ENCODE measurements around the gene RAP1GDS1.
A peak's percentile ranks its signal among the peaks of the same experiment; 100 is the strongest.
"Not testable (repeated sequence)": the region's sequence is repeated elsewhere in the genome, so short reads cannot be mapped to it uniquely, and the experiment has no call there.

RAP1GDS1 gene

GRCh38 chr4:98358630-98359248 is 97.6 kb downstream of the RAP1GDS1 start:
- peaks cover 8% of the 10 kb centered on the region for H3K4me1 Mint-ChIP-seq
- peaks cover 6% of the 10 kb centered on the region for H3K36me3 Mint-ChIP-seq
- DNase-seq (ENCODE audit: low spot score in 2 of 2) (no peak), ATAC-seq (no peak)
- no peak overlapping the region for H3K27ac Mint-ChIP-seq
- H3K4me3 Mint-ChIP-seq: no peak overlapping the region
- H3K9me3 Mint-ChIP-seq: no peaks in the 10 kb centered on the region

- Mint-ChIP-seq H3K9me3 (no peaks in the 10 kb centered on the region), H3K36me3 (peaks cover 6% of the 10 kb centered on the region), H3K27ac (no peak overlapping the region), H3K4me1 (peaks cover 8% of the 10 kb centered on the region), H3K4me3 (no peak overlapping the region)
- ATAC-seq (no peak), DNase-seq (ENCODE audit: low spot score in 2 of 2) (no peak)
Observed at GRCh38 chr4:98359646-98360045, 98.5 kb downstream of the RAP1GDS1 start.

GRCh38 chr4:98363431-98363830 is 102.2 kb downstream of the RAP1GDS1 start:
- Mint-ChIP-seq H3K4me3 (no peak overlapping the region), H3K36me3 (peaks cover 6% of the 10 kb centered on the region), H3K27ac (no peak overlapping the region), H3K9me3 (peaks cover 13% of the 10 kb centered on the region), H3K4me1 (peaks cover 8% of the 10 kb centered on the region)
- DNase-seq (ENCODE audit: low spot score in 2 of 2): no peak
- ATAC-seq: no peak

DNA sequence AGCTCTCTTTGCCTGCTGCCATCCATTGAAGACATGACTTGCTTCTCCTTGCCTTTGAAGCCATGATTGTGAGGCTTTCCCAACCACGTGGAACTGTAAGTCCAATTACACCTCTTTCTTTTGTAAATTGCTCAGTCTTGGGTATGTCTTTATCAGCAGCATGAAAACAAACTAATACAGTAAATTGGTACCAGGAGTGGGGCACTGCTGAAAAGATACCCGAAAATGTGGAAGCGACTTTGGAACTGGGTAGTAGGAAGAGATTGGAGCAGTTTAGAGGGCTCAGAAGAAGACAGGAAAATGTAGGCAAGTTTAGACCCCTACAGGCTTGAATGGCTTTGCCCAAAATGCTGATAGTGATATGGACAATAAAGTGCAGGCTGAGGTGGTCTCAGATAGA is 105.1 kb downstream of the RAP1GDS1 start:
- not testable (repeated sequence) for DNase-seq (ENCODE audit: low spot score in 2 of 2); H3K4me3 Mint-ChIP-seq; H3K4me1 Mint-ChIP-seq; H3K27ac Mint-ChIP-seq; ATAC-seq
- Mint-ChIP-seq H3K9me3 (peaks cover 13% of the 10 kb centered on the region), H3K36me3 (peaks cover 13% of the 10 kb centered on the region)

- DNase-seq (ENCODE audit: low spot score in 2 of 2); H3K4me1 Mint-ChIP-seq; H3K27ac Mint-ChIP-seq; ATAC-seq; H3K4me3 Mint-ChIP-seq: not testable (repeated sequence)
- Mint-ChIP-seq H3K9me3 (peaks cover 13% of the 10 kb centered on the region), H3K36me3 (peaks cover 13% of the 10 kb centered on the region)
Observed at GRCh38 chr4:98368000-98368399, 106.8 kb downstream of the RAP1GDS1 start.

DNA sequence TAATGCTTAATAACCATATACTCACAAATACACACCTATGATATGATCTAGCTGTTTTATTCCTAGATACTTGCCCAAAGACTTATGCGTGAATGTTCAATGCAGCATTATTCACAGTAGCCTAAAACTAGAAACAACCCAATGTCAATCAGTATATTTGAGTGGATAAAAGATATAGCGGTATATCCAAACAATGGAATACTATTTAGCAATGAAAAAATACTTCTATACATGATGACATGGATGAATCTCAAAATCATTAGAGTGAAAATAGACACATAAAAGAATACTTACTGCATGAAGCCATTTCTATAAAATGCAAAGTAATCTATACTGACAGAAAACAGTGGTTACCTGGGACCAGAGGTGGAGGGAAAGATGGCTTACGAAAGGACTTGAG is 108.1 kb downstream of the RAP1GDS1 start:
- Mint-ChIP-seq H3K4me1 (no peaks in the 10 kb centered on the region), H3K9me3 (peaks cover 13% of the 10 kb centered on the region), H3K27ac (no peak overlapping the region), H3K4me3 (no peak overlapping the region), H3K36me3 (peaks cover 19% of the 10 kb centered on the region)
- DNase-seq (ENCODE audit: low spot score in 2 of 2): no peak
- ATAC-seq: no peak

DNA sequence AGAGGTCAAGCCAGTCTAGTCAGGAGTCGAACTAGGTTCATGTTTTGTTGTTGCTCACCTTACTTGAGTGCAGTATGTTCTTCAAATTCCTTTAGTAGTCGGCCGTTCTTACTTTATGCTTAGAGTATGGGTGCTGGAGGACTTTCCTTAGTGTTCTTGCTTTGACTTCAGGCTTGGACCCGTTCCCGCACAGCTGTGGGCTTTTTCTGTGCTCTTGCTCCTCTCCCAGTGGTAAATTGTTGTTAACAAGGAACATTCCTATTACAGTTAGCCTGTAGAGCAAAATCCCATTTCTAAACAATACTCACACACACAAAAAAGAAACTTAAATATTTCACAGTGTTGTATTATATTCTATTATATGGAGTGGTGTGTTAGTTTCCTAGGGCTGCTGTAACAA is 113.5 kb downstream of the RAP1GDS1 start:
- Mint-ChIP-seq H3K4me3 (no peak overlapping the region), H3K36me3 (peaks cover 41% of the 10 kb centered on the region), H3K27ac (no peak overlapping the region), H3K9me3 (no peaks in the 10 kb centered on the region), H3K4me1 (no peaks in the 10 kb centered on the region)
- ATAC-seq (no peak), DNase-seq (ENCODE audit: low spot score in 2 of 2) (no peak)

DNA sequence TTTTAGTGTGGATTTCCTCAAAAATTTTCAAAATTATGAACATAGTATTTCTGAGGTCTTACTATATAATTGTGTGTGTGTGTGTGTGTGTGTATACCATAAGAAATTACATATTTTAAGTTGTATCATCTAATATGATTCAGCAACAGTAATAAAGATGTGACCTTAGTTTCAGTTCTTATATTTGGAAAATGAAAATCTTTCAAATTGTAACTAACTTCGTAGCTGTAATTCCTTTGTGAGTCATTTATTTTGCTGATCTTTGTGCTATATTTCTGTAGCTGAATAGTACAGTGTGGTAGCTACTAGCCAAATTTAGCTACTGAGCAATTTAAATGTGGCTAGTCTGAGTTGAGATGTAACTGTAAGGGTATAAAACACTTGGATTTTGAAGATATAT is 116.4 kb downstream of the RAP1GDS1 start:
- H3K9me3 Mint-ChIP-seq: no peaks in the 10 kb centered on the region
- ATAC-seq (peak; percentile 75), DNase-seq (ENCODE audit: low spot score in 2 of 2) (no peak)
- H3K27ac Mint-ChIP-seq: no peak overlapping the region
- H3K4me1 Mint-ChIP-seq: no peaks in the 10 kb centered on the region
- H3K4me3 Mint-ChIP-seq: no peak overlapping the region
- peaks cover 30% of the 10 kb centered on the region for H3K36me3 Mint-ChIP-seq

- Mint-ChIP-seq H3K4me1 (no peaks in the 10 kb centered on the region), H3K4me3 (no peak overlapping the region), H3K36me3 (peaks cover 12% of the 10 kb centered on the region), H3K27ac (no peak overlapping the region), H3K9me3 (no peaks in the 10 kb centered on the region)
- DNase-seq (ENCODE audit: low spot score in 2 of 2): no peak
- ATAC-seq: no peak
Observed at GRCh38 chr4:98381306-98381705, 120.1 kb downstream of the RAP1GDS1 start.

GRCh38 chr4:98383431-98384106 is 122.4 kb downstream of the RAP1GDS1 start:
- DNase-seq (ENCODE audit: low spot score in 2 of 2): no peak
- Mint-ChIP-seq H3K36me3 (peaks cover 6% of the 10 kb centered on the region), H3K27ac (no peak overlapping the region), H3K9me3 (no peaks in the 10 kb centered on the region), H3K4me1 (no peaks in the 10 kb centered on the region), H3K4me3 (no peak overlapping the region)
- ATAC-seq: no peak

DNA sequence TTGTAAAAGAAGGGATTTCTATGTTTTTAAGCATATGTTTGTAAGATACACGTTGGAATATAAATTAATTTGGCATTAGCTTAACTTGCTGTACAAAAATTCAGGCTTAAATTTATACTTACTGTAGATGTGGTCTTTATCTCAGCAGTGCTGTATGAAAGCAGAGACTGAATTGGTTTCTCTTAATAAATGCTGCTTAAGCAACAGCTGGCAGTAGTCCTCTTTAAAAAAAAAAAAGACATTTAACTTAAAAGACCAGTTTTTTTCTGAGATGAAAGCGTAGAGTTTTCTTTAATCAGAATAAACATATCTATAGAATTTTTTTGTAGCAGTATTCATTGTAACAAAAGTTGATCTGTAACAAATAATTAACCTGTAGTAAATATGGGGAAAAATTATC is 124.6 kb downstream of the RAP1GDS1 start:
- Mint-ChIP-seq H3K27ac (no peak overlapping the region), H3K9me3 (no peaks in the 10 kb centered on the region), H3K4me3 (no peak overlapping the region), H3K4me1 (no peaks in the 10 kb centered on the region), H3K36me3 (no peaks in the 10 kb centered on the region)
- DNase-seq (ENCODE audit: low spot score in 2 of 2) (no peak), ATAC-seq (no peak)

DNA sequence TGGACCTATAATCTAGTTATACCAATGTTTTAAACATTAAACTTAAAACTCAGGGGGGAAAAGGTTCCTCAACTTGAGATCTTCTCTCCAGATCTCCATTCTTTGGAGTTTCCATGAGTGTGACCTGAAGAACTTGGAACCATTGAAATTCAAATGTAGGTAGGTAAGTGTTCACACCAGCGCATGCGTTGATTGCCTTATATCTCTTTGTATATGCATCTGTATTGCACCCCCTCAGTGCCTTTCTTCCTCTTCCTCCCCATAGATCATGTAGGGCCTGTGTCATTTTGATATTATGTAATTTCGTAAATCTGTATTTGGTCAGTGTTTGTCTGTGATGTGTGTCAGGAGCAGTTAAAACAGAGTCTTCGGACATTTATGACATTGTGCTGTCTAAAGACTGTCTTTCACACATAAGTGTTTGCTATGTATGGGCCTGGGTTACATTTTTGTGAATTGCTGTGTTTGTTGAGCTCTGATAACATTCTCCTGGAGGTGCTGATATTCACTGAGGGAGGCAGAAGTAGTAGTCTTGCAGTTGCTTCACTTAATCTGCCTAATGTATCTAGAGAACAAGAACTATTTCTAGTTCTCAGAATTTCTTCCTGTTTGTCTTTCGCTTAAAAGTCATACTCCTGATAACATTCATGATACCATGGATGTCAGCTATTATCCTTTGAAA is 126.3 kb downstream of the RAP1GDS1 start:
- H3K36me3 Mint-ChIP-seq: no peaks in the 10 kb centered on the region
- H3K27ac Mint-ChIP-seq: no peak overlapping the region
- H3K4me1 Mint-ChIP-seq: no peaks in the 10 kb centered on the region
- ATAC-seq (no peak), DNase-seq (ENCODE audit: low spot score in 2 of 2) (no peak)
- H3K4me3 Mint-ChIP-seq: no peak overlapping the region
- no peaks in the 10 kb centered on the region for H3K9me3 Mint-ChIP-seq

DNA sequence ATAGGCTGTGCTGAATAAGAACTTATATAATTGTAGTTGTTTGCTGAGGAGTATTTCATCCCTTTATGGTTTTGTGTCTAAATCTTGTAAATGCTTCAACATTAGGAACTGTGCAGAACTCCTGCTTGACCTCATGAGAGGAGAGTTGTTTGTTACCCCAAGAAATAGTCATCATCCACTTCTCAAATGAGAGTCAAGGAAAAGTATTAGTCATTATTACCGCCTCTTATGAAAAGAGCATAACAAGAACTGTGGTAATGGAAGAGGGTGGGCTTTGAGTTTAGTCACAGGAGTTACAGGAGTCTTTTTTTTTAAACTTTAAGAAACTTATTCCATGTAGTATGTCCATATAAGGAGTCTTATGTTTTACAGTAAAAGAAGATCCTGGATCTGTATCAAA is 132.9 kb downstream of the RAP1GDS1 start:
- Mint-ChIP-seq H3K27ac (no peak overlapping the region), H3K36me3 (peaks cover 5% of the 10 kb centered on the region), H3K4me1 (no peaks in the 10 kb centered on the region), H3K4me3 (no peak overlapping the region), H3K9me3 (peaks cover 12% of the 10 kb centered on the region)
- DNase-seq (ENCODE audit: low spot score in 2 of 2) (no peak), ATAC-seq (peak; percentile 16)

DNA sequence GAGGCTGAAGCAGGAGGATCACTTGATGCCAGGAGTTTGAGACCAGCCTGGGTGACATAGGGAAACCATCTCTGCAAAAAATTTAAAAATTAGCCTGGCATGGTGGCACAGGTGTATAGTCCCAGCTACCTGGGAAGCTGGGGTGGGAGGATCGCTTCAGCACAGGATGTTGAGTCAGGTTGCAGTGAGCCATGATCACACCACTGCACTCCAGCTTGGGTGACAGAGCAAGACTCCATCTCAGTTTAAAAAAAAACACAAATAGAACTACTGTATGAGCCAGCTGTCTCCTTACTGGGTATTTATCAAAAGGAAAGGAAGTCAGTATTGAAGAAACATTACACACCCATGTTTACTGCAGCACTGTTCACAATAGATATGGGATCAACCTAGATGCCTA is 138.7 kb downstream of the RAP1GDS1 start:
- ATAC-seq: peak; percentile 55
- peaks cover 16% of the 10 kb centered on the region for H3K9me3 Mint-ChIP-seq

DNA sequence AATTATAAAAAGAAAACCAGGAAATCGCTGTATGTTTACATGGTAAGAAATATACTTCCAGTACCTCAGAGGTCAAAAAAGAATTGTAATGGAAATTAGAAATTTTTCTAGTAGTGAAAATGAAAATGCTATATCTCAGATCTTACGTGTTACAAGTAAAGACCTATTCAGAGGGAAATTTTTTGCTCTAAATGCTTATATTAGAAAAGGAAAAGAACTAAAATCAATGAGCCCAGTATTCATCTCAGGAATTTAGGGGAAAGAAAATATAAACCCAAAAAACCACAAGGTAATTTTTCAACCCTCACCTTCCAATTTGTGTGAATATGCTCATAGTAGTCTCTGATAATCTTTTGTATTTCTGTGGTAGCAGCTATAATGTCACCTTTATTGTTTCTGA is 145.6 kb downstream of the RAP1GDS1 start:
- no peak for ATAC-seq
- H3K27ac Mint-ChIP-seq: no peak overlapping the region
- DNase-seq (ENCODE audit: low spot score in 2 of 2): no peak
- H3K36me3 Mint-ChIP-seq: no peaks in the 10 kb centered on the region
- no peaks in the 10 kb centered on the region for H3K4me1 Mint-ChIP-seq
- no peaks in the 10 kb centered on the region for H3K9me3 Mint-ChIP-seq
- H3K4me3 Mint-ChIP-seq: no peak overlapping the region

More for the DNA sequence above, 138.7 kb downstream of the RAP1GDS1 start:
- no peaks in the 10 kb centered on the region for H3K4me1 Mint-ChIP-seq
- DNase-seq (ENCODE audit: low spot score in 2 of 2): no peak
- H3K4me3 Mint-ChIP-seq: no peak overlapping the region
- peak overlapping the region; percentile 67 for H3K27ac Mint-ChIP-seq
- no peaks in the 10 kb centered on the region for H3K36me3 Mint-ChIP-seq

DNA sequence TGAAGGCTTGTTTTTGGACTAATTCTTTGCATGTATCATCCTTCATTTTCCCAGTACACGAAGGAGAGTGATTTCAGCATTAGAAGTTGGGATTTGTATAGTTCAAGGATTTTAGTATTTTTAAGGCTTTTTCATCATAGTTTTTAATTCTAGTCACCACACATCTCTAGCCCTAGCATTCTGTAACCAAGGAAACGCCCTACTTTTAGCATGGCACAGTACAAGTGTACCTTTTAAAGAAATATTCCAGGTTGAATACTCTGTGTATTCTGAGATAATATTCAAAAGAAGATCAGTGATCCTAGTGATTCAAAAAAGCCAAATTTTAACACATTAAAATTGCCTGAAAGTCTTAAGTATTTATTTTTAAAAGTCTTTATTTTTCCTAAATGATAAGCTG is 150.5 kb downstream of the RAP1GDS1 start:
- DNase-seq (ENCODE audit: low spot score in 2 of 2) (no peak), ATAC-seq (no peak)
- peaks cover 9% of the 10 kb centered on the region for H3K9me3 Mint-ChIP-seq
- H3K36me3 Mint-ChIP-seq: peaks cover 8% of the 10 kb centered on the region
- no peaks in the 10 kb centered on the region for H3K4me1 Mint-ChIP-seq
- no peak overlapping the region for H3K27ac Mint-ChIP-seq
- no peak overlapping the region for H3K4me3 Mint-ChIP-seq

Data from stimulated activated effector memory CD8-positive, alpha-beta T cell treated with anti-CD3 and anti-CD28 coated beads, Interleukin-12 subunit alpha, Interleukin-12 subunit beta, amount 100 ng/mL, for 72 hours (primary cell).